Liver (tissue), 3 donors: Measurements from ENCODE around the gene ABLIM2.

Experiments
- CTCF ChIP-seq: fragments of 150-350 bp; IDR thresholded peaks from 2 replicates; pipeline ENCODE4 v1.5.1; 2017; ENCODE audit warnings: improper control_type of control experiment, low read depth, low read length; ENCODE audit not compliant: missing input control
- EGR1 ChIP-seq, 2 donors: IDR thresholded peaks; 2 replicates each; pipeline ENCODE4 v1.6.1; 2016 to 2018; ENCODE audit warnings: antibody characterized with exemption in 2 of 2, low read depth in 2 of 2
- GABPA ChIP-seq, 2 donors: IDR thresholded peaks in 1 of 2; conservative IDR thresholded peaks in 1 of 2; 2 replicates each; pipeline ENCODE4 v1.6.1; 2016; ENCODE audit warnings: antibody characterized with exemption in 2 of 2, mild to moderate bottlenecking in 1 of 2, moderate library complexity in 1 of 2
- HNF4G ChIP-seq: IDR thresholded peaks from 2 replicates; pipeline ENCODE4 v1.6.1; 2016; ENCODE audit warnings: antibody characterized with exemption
- MAX ChIP-seq: IDR thresholded peaks from 2 replicates; pipeline ENCODE4 v1.6.1; 2016; ENCODE audit warnings: antibody characterized with exemption
- RAD21 ChIP-seq, 2 donors: IDR thresholded peaks; 2 replicates each; pipeline ENCODE4 v1.6.1; 2016; ENCODE audit warnings: antibody characterized with exemption in 2 of 2, mild to moderate bottlenecking in 2 of 2
- YY1 ChIP-seq: IDR thresholded peaks from 2 replicates; pipeline ENCODE4 v1.6.1; 2016; ENCODE audit warnings: antibody characterized with exemption, mild to moderate bottlenecking
- donor health status: healthy.
- donor health status: healthy.

GRCh38 chr4:7995135-7995534 lies 163.5 kb downstream of the ABLIM2 start:
- TF ChIP-seq HNF4G (no peak), MAX (no peak), GABPA (IDR thresholded peaks at IDR 0.05 in 1 of 2, conservative IDR thresholded peaks at IDR 0.05 in 1 of 2) (no peak), CTCF (no peak), YY1 (no peak), EGR1 (IDR thresholded peaks at IDR 0.05; ENCODE audit: low read depth in 2 of 2) (no peak), RAD21 (IDR thresholded peaks at IDR 0.05) (no peak)
